Astrocyte of the cerebellum (primary cell): ENCODE results near the gene KCND3.

Experiments
- DNase-seq: peaks from one replicate; pipeline ENCODE4 v3.0.0-alpha.2; 2011; ENCODE audit warnings: low read depth
- H3K4me3 ChIP-seq: 2 replicates; pipeline ENCODE4 v1.5.1; 2011; ENCODE audit warnings: mild to moderate bottlenecking, low read depth, low read length, moderate library complexity
- in situ Hi-C: cut with HindIII; loops from 2 replicates; pipeline ENCODE4 v1.10.0; 2017; ENCODE audit warnings: low sequenced_read_pairs
- TF ChIP-seq, protein P1 (sequence below): IDR thresholded peaks from 2 replicates; pipeline ENCODE4 v1.5.1; 2012; ENCODE audit warnings: low read length, low read depth, moderate library complexity, mild to moderate bottlenecking; ENCODE audit errors: missing control alignments

Gene KCND3

DNA sequence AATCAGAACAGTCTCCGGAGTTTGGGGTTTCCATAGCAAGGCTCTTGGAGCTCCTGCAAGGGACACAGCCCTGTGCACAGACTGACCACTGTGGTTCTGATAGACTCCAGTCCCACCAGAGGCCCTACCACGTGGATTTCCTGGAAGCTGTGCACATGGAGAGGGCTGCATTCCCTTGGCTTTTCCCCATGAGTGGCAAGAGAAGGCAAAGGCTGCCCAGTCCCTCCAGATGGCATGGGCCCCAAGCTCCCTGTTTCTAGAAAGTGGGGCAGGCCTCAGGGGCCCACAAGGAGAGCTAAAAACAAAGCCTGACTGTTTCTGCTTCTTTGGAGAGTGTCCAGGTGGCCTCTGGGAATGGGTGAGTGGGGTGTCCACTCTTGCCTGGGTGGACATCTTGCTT, 146.3 kb downstream of the KCND3 start:
- TF ChIP-seq, protein P1, sequence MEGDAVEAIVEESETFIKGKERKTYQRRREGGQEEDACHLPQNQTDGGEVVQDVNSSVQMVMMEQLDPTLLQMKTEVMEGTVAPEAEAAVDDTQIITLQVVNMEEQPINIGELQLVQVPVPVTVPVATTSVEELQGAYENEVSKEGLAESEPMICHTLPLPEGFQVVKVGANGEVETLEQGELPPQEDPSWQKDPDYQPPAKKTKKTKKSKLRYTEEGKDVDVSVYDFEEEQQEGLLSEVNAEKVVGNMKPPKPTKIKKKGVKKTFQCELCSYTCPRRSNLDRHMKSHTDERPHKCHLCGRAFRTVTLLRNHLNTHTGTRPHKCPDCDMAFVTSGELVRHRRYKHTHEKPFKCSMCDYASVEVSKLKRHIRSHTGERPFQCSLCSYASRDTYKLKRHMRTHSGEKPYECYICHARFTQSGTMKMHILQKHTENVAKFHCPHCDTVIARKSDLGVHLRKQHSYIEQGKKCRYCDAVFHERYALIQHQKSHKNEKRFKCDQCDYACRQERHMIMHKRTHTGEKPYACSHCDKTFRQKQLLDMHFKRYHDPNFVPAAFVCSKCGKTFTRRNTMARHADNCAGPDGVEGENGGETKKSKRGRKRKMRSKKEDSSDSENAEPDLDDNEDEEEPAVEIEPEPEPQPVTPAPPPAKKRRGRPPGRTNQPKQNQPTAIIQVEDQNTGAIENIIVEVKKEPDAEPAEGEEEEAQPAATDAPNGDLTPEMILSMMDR, result no peak
- in situ Hi-C loops, result no loop called here
- H3K4me3 ChIP-seq, result no peak overlapping the region
- DNase-seq, result no peak

DNA sequence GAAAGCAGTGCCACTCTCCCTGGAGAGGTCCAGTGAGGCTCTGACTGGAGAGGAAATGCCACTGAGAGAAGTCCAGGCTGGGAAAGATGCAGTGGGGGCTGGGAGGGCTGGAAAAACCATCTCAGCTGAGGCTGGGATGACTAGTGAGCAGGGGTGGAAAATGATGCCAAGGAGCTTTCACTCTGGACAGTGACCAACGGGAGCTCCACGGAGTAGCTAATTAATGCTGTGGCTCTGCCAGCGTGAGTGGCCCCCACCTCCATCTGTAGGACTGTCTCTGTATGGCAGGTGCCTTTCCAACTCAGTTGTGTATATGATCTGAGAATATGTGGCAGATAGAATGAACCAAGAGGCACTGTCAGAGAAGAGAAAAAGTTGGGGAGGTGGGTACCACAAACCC, 147.1 kb downstream of the KCND3 start:
- H3K4me3 ChIP-seq, result no peak overlapping the region
- DNase-seq, result no peak
- TF ChIP-seq, protein P1, result no peak
- in situ Hi-C loops, result no loop called here

GRCh38 chr1:111841746-111842145, 147.7 kb downstream of the KCND3 start:
- TF ChIP-seq, protein P1, result no peak

DNA sequence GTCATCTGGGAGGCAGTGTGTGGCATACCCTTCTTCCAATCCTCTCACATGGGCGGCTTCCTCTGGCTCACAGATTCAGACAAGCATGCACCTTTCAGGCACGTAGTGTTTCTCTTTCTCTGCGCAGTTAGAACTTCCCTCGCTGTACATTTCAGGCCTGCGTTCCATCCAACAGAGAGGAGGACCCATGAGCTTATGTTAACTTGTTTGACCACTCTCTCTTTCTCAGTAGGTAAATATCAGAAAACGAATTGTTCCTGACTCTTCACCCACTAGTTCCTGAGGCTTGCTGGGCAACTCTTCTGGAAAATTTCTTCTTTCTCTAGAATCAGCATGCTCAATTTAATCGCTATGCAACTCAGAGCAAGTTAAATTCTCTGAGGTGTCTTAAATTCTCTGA, 148.3 kb downstream of the KCND3 start:
- in situ Hi-C loops, result no loop called here
- TF ChIP-seq, protein P1, result no peak
- DNase-seq, result no peak
- no peak overlapping the region for H3K4me3 ChIP-seq

More at GRCh38 chr1:111841746-111842145, 147.7 kb downstream of the KCND3 start:
- H3K4me3 ChIP-seq, result no peak overlapping the region
- in situ Hi-C loops, result no loop called here
- no peak for DNase-seq

DNA sequence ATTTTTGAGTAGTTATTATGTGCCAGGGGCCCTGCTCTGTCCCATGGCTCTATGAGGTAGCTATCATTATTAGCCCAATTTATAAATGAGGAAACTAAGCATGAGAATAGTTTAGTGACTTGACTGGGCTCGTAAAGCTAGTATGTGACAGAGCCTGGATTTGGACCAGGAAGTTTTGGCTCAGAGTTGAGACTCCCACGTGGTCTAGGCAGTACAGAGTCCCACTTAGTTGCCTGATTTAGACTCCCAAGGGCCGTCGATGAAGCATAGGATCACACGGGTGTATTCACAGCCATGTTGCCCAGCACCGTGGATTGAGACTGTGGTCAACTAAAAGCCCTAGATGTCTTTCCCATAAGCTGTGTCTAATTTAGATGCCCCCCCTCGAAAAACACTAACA, 152.1 kb downstream of the KCND3 start:
- H3K4me3 ChIP-seq, result no peak overlapping the region
- in situ Hi-C loops, result no loop called here
- TF ChIP-seq, protein P1, result no peak
- DNase-seq, result no peak

DNA sequence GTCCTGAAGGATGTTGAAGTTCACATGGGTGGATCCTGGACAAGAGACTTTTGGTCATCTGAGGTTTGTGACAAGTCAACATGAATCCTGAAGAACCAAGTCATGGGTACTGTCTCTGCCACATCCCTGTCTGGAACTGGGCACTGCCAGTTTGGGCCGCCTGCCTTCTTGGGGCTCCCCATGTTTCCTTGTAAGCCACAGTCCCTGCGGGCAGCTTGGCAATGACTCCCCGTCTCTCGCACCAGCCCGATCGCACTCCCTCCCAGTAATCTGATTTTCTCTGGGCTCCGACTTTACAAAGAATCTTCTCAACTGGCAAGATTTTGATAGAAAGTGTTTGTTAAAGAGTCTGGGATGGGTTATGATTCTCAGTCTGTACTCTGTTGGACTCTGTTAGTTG, 153.4 kb downstream of the KCND3 start:
- in situ Hi-C loops, result no loop called here
- no peak overlapping the region for H3K4me3 ChIP-seq
- TF ChIP-seq, protein P1, result no peak
- DNase-seq, result no peak

GRCh38 chr1:111835514-111835913, 154.0 kb downstream of the KCND3 start:
- TF ChIP-seq, protein P1, result no peak
- in situ Hi-C loops, result no loop called here
- DNase-seq, result no peak

More at GRCh38 chr1:111835514-111835913, 154.0 kb downstream of the KCND3 start:
- no peak overlapping the region for H3K4me3 ChIP-seq
